ENCODE measurements around the gene ZNF169. TPM values are rescaled to one million over a fixed set of nuclear protein-coding genes. Genes with fewer than 3 reads are reported as not detected.
A peak's percentile ranks its signal among the peaks of the same experiment; 100 is the strongest.

ZNF169 gene
- 26.2 and 26.9 TPM in 2 replicates for total RNA-seq
- 14.5 TPM for total RNA-seq (2013)
- polyA plus RNA-seq, result 19.0 and 22.0 TPM in 2 replicates
- 6.9 and 11.5 TPM in 2 replicates for polyA minus RNA-seq

- CTCF ChIA-PET, result interaction anchor here (0.6 kb wide), 1 partner anchor 788 kb away, joined by 3 read pairs; no protein-coding TSS in a partner anchor
- H3K4me1 Mint-ChIP-seq, result peaks cover 28% of the 10 kb centered on the region
- Histone ChIP-seq H3K4me3 (ENCODE audit: control extremely low read depth in 1 of 5, extremely low read depth in 1 of 5, insufficient read depth in 1 of 5, low read depth in 2 of 5, low read length in 4 of 5) (peak within 1 kb of the TSS; percentile 79 to 100 (median 82)), H3K9ac (ENCODE audit: low read length) (peak within 1 kb of the TSS; percentile 87), H2AFZ (ENCODE audit: insufficient read depth, low read depth, low read length, poor library complexity, severe bottlenecking) (peak within 1 kb of the TSS; percentile 86), H3K79me2 (ENCODE audit: control insufficient read depth, insufficient read depth, low read length) (peaks cover 43% of the 10 kb centered on the region), H3K9me3 (ENCODE audit: control extremely low read depth in 1 of 3, control insufficient read depth in 2 of 3, insufficient read depth in 1 of 3, low read length in 2 of 3) (no peaks in the 10 kb centered on the region), H3K4me2 (replicated peaks; ENCODE audit: low read depth, low read length, poor library complexity, severe bottlenecking) (peak within 1 kb of the TSS; percentile 90), H3K36me3 (replicated peaks in 1 of 2; ENCODE audit: control extremely low read depth in 1 of 2, control insufficient read depth in 1 of 2, extremely low read depth in 1 of 2, insufficient read depth in 2 of 2, low read length in 1 of 2) (peaks cover 0 to 2% of the 10 kb centered on the region in 2 experiments), H3K4me1 (ENCODE audit: control insufficient read depth in 2 of 2, insufficient read depth in 2 of 2, low read length in 2 of 2) (peaks cover 7 to 19% of the 10 kb centered on the region in 2 donors), H3K27ac (ENCODE audit: low read length in 2 of 2) (peak within 1 kb of the TSS; percentile 26 to 77), H4K20me1 (ENCODE audit: control insufficient read depth, insufficient read depth, low read length, poor library complexity, severe bottlenecking) (no peaks in the 10 kb centered on the region), H3K27me3 (replicated peaks in 1 of 4; ENCODE audit: control extremely low read depth in 1 of 4, control insufficient read depth in 3 of 4, insufficient read depth in 4 of 4, low read length in 3 of 4) (peaks cover 0 to 6% (median 4%) of the 10 kb centered on the region in 4 experiments)
- TF ChIP-seq CTCF (IDR thresholded peaks at IDR 0.05) (no peak), EZH2 (IDR thresholded peaks at IDR 0.05; ENCODE audit: borderline replicate concordance, insufficient read depth, low read depth, low read length, poor library complexity, severe bottlenecking) (no peak)
- DNase-seq (peak; percentile 85), ATAC-seq (ENCODE audit: low read depth) (peak; percentile 100)
- H3K4me3 Mint-ChIP-seq, result peak within 1 kb of the TSS; percentile 97
- H3K27me3 Mint-ChIP-seq, result peaks cover 3% of the 10 kb centered on the region
- H3K9me3 Mint-ChIP-seq (ENCODE audit: insufficient read depth), result no peaks in the 10 kb centered on the region
- POLR2A ChIA-PET, result interaction anchor here (0.5 kb wide), 1 partner anchor 302 kb away, joined by 5 read pairs; no protein-coding TSS in a partner anchor
- WGBS (ENCODE audit: insufficient coverage), result 1% methylated on average over 40 of the region's 50 CpGs
- intact Hi-C loops (cut with micrococcal nuclease), result loop anchor here (1.0 to 5.0 kb wide), 5 partner anchors 93 to 1587 kb away; partner anchors contain the start of genes FANCC and IPPK
- peak within 1 kb of the TSS; percentile 96 for H3K27ac Mint-ChIP-seq
Measured at GRCh38 chr9:94259077-94259862, at the start of gene ZNF169. TSS of gene ZNF169 (plus strand) at chr9:94259298. CDS start at chr9:94278813, 19,515 bp downstream.

Measured in B cell (primary cell).